PFSK-1 (cell line): ENCODE measurements around the gene MRPS12.

Experiments
- FOXP2 ChIP-seq: optimal IDR thresholded peaks from 2 replicates; pipeline ENCODE3; 2011; ENCODE audit warnings: borderline replicate concordance, control low read depth, inconsistent platforms; ENCODE audit not compliant: insufficient read depth; ENCODE audit errors: extremely low read length, extremely low read depth
- POLR2AphosphoS5 ChIP-seq: IDR thresholded peaks from 2 replicates; pipeline ENCODE4 v1.6.1; 2012; ENCODE audit warnings: low read depth, mild to moderate bottlenecking, control low read depth, low read length, moderate library complexity
- SIN3A ChIP-seq: IDR thresholded peaks from 2 replicates; pipeline ENCODE4 v1.6.1; 2012; ENCODE audit warnings: mild to moderate bottlenecking, low read length, moderate library complexity, borderline replicate concordance; ENCODE audit not compliant: insufficient read depth
- TAF1 ChIP-seq: IDR thresholded peaks from 2 replicates; pipeline ENCODE4 v1.6.1; 2012; ENCODE audit warnings: low read length, control low read depth, borderline replicate concordance; ENCODE audit not compliant: insufficient read depth
- TF ChIP-seq, protein P1 (sequence below), 2 experiments: IDR thresholded peaks; 2 replicates each; pipeline versions ENCODE4 v1.6.1 to v1.8.0; 2011 to 2012; ENCODE audit warnings: low read depth in 2 of 2, low read length in 2 of 2, control low read depth in 1 of 2, inconsistent platforms in 1 of 2, mild to moderate bottlenecking in 1 of 2, moderate library complexity in 1 of 2; ENCODE audit not compliant: insufficient read depth in 1 of 2

DNA sequence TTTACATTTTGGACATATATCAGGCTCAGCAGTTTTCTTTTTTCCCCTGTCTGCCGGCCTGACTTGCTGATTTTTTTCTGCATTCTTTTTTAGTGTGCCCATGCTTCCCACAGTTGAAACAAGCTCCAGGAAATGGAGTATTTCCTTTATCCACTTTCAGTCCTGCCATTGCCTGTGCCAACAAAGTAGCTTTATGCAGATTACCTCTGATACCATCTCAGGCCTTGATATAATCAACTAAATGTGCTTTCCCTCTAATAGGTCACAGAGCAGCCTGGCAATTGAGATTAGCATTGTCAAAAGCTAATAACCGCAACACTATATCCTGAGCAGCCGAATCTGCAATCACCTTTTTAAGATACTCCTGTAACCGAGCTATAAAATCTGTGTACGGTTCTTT, 9.2 kb downstream of the MRPS12 start:
- no peak for TF ChIP-seq POLR2AphosphoS5
- no peak for TF ChIP-seq SIN3A
- no peak for TF ChIP-seq TAF1
- TF ChIP-seq, protein P1, sequence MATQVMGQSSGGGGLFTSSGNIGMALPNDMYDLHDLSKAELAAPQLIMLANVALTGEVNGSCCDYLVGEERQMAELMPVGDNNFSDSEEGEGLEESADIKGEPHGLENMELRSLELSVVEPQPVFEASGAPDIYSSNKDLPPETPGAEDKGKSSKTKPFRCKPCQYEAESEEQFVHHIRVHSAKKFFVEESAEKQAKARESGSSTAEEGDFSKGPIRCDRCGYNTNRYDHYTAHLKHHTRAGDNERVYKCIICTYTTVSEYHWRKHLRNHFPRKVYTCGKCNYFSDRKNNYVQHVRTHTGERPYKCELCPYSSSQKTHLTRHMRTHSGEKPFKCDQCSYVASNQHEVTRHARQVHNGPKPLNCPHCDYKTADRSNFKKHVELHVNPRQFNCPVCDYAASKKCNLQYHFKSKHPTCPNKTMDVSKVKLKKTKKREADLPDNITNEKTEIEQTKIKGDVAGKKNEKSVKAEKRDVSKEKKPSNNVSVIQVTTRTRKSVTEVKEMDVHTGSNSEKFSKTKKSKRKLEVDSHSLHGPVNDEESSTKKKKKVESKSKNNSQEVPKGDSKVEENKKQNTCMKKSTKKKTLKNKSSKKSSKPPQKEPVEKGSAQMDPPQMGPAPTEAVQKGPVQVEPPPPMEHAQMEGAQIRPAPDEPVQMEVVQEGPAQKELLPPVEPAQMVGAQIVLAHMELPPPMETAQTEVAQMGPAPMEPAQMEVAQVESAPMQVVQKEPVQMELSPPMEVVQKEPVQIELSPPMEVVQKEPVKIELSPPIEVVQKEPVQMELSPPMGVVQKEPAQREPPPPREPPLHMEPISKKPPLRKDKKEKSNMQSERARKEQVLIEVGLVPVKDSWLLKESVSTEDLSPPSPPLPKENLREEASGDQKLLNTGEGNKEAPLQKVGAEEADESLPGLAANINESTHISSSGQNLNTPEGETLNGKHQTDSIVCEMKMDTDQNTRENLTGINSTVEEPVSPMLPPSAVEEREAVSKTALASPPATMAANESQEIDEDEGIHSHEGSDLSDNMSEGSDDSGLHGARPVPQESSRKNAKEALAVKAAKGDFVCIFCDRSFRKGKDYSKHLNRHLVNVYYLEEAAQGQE (IDR thresholded peaks at IDR 0.05; ENCODE audit: insufficient read depth in 1 of 2, low read depth in 2 of 2, low read length in 2 of 2) = no peak
- TF ChIP-seq FOXP2 = no peak
